GM21447 (cell line): ENCODE measurements around the gene NCBP2L.
"Not testable (repeated sequence)": the region's sequence is repeated elsewhere in the genome, so short reads cannot be mapped to it uniquely, and the experiment has no call there.

ENCODE experiments used
- ATAC-seq: cut with Tn5 transposase; IDR thresholded peaks from one replicate; pipeline ENCODE4 v1.9.1; 2021; ENCODE audit not compliant: unreplicated experiment

NCBP2L gene

DNA sequence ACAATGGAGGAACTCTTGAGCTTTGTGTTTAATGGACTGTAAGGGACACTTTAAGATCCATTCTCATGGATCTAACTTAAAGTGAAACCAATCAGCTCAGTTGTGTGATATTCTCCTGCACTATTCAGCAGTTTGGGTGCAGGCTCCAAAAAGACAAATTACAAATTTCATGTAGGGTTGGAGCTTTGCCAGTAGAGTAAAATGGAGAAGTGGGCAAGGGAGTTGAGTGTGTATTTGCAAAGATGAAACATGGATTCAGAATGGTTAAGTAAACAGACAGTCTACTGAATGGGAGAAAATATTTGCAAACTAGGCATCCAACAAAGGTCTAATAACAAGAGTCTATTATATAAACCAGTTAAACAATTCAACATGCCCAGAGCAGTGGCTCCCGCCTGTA lies 26.9 kb downstream of the NCBP2L start:
- no peak for ATAC-seq

GRCh38 chrX:107805179-107805578 lies 27.6 kb downstream of the NCBP2L start:
- ATAC-seq: no peak

GRCh38 chrX:107810053-107810452 lies 32.5 kb downstream of the NCBP2L start:
- ATAC-seq: not testable (repeated sequence)

DNA sequence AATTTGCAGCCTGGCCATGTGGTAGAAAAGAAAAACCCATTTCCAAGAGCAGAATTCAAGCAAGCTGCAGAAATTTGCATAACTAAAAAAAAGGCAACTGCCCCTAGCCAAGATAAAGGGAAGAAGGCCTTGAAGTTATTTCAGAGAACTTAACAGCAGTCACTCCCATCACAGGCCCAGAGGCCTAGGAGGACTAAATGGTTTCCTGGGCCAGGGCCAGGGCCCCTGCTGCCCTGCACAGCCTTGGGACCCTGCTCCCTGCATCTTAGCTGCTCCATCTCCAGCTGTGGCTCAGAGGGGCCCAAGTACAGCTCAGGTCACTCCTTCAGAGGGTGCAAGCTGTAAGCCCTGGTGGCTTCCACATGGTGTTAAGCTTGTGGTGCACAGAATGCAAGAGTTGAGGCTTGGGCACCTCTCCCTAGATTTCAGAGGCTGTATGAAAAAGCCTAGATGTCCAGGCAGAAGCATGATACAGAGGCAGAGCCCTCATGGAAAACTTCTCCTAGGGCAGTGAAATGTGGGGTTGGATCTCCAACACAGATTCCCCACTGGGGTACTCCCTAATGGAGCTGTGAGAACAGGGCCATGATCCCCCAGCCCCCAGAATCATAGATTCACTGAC lies 41.5 kb downstream of the NCBP2L start:
- ATAC-seq: no peak

DNA sequence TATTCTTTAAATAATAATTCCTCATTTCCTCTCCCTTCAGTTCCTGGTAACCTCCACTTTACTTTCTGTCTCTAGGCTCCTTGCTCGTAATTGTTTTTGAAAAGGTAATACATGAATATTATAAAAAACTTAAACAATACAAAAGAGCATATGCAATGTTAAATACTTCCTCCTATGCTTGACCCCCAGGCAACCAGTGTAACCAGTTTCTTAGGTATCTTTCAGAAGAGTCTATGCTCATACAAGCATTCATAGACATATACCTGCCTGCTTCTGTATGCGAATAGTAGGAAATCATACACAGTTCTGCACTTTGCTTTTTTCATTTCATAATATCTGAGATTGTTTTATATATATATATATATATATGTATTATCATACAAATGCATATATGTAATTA lies 45.5 kb downstream of the NCBP2L start:
- no peak for ATAC-seq

DNA sequence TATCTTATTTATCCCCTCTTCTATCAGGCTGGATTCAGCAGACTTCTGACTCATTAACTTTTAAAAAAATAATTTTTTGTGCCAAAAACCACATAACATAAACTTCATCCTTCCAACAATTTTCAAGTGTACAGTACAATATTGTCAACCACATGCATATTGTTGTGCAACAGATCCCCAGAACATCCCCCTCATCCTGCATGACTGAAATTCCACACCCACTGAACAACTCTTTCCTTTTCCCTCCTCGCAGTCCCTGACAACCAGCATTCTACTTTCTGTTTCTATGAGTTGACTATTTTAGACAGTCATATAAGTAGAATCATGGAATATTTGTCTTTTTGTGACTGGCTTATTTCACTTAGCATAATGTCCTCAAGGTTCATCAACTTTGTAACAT lies 45.9 kb downstream of the NCBP2L start:
- ATAC-seq: no peak

DNA sequence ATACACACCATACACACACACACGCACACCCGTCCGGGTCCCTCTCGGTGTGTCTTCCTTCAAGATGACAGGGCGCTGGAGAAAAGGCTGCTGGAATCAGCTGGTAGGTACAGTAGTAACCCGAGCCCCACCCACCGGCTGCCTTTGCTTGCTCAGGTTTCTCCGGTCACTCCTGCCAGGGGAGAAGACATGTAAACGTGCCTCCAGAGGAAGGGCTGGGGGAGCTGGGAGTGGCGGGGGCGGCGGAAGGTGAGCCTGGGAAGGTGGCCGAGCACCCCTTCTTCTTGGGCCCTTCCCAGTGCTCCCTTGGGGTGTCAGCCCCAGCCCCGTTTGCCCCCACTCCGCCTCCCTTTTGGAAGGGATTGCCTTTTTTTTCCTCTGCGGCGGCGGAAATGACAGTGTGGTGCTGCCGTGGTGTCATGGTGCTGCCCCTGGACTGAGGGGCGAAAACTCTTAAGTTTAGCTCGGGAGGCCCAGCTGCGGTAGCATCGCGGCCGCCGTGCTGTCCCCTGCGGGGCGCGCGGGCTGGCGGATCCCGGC lies 48.2 kb downstream of the NCBP2L start, which contains the start of gene MID2:
Gene MID2 (plus strand): TSS at position 169 of the 540 bp plus-strand sequence. CDS start 561 bp downstream, outside the sequence.
- peak; percentile 56 for ATAC-seq

GRCh38 chrX:107826238-107827029 lies 48.9 kb downstream of the NCBP2L start:
- peak; percentile 54 for ATAC-seq

GRCh38 chrX:107827030-107827831 lies 49.7 kb downstream of the NCBP2L start:
- no peak for ATAC-seq

DNA sequence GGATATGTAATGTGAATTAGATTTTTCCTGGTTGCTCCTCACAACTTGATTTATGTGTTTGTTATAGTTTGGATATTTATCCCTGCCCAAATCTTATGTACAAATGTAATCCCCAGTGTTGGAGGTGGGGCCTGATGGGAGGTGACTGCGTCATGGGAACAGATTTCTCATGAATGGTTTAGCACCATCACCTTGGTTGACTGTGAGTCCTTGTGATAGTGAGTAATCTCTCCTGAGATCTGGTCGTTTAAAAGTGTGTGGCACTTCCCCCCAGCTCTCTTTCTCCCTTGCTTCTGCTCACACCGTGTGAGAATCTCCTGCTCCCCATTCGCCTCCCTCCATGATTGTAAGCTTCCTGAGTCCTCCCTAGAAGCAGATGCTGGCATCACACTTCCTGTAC lies 50.3 kb downstream of the NCBP2L start:
- no peak for ATAC-seq

GRCh38 chrX:107829878-107830277 lies 52.3 kb downstream of the NCBP2L start:
- no peak for ATAC-seq

- no peak for ATAC-seq
These were observed 53.7 kb downstream of the NCBP2L start for GRCh38 chrX:107831071-107831730.

DNA sequence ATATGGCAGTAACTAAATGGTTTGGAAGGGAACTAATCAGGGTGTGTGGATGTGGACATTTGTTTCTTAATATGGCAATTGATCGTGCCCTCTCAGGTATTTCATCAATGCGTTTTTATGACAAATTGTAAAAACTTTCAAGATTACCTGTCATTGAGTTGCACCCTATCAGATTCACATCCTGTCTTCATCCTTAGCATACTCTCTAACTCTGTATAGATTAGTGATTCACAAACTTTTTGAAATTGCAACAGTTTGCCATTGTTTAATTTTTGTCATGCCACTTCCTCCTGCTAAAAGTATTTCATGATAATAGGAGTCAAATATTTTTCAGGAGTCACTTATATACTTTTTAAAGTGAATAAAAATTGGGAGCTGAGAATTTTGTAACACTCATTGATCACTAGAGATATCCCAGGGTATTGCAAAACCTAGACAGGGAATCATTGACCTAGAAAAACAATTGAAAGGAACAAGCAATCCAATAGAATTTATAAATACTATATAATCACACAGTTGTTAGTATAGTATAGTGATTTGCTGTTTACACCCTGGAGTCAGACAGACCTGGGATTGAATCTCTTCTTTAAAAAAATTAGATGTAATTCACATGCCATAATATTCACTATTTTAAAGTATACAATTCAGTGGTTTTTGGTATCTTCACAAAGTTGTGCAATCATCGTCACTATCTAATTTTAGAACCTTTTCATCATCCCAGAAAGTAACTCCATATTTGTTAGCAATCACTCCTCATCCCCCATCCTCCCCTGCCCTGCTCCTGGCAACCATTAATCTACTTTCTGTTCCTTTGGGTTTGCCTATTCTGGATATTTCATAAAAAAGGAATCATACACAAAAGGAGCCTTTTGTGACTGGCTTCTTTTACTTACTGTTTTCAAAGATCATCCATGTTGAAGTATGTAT lies 57.0 kb downstream of the NCBP2L start:
- no peak for ATAC-seq

- no peak for ATAC-seq
These were observed 59.4 kb downstream of the NCBP2L start for GRCh38 chrX:107836958-107837357.

DNA sequence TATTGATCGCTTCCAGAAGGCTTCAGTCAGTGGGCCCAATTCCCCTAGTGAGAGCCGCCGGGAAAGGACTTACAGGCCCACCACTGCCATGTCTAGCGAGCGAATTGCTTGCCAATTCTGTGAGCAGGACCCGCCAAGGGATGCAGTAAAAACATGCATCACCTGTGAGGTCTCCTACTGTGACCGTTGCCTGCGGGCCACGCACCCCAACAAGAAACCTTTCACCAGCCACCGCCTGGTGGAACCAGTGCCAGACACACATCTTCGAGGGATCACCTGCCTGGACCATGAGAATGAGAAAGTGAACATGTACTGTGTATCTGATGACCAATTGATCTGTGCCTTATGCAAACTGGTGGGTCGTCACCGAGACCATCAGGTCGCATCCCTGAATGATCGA lies 63.4 kb downstream of the NCBP2L start:
- ATAC-seq: no peak

GRCh38 chrX:107842715-107843400 lies 65.3 kb downstream of the NCBP2L start:
- ATAC-seq: no peak
